K562 (cell line): ENCODE data around the gene ARHGAP15. TPM values are rescaled to one million over a fixed set of nuclear protein-coding genes. Genes with fewer than 3 reads are reported as not detected.

Experiments used
- CTBP1 ChIP-seq: fragments of 450-650 bp; IDR thresholded peaks from 2 replicates; pipeline ENCODE4 v1.6.1; 2016; ENCODE audit warnings: borderline replicate concordance
- HNRNPH1 ChIP-seq: fragments of 200-400 bp; formaldehyde crosslinking; optimal IDR thresholded peaks from 2 replicates; pipeline ENCODE3; 2017; ENCODE audit warnings: low read depth, mild to moderate bottlenecking, low read length, moderate library complexity
- STAT5A ChIP-seq: IDR thresholded peaks from 2 replicates; pipeline ENCODE4 v1.6.1; 2012; ENCODE audit warnings: low read length, inconsistent platforms, borderline replicate concordance
- TCF7L2 ChIP-seq: fragments of 150-350 bp; IDR thresholded peaks from 2 replicates; pipeline ENCODE4 v1.6.1; 2016; ENCODE audit warnings: low read depth, mild to moderate bottlenecking, low read length, moderate library complexity
- ZNF311 ChIP-seq: fragments of 250-450 bp; sonication (Bioruptor Pico); IDR thresholded peaks from 2 replicates; pipeline ENCODE4 v1.4.0; 2020; ENCODE audit warnings: mild to moderate bottlenecking, moderate library complexity
- polyA plus RNA-seq, 8 experiments: library from polyadenylated mRNA; depleted of rRNA in 4 of 8; stranded (reverse) in 5 of 8; unstranded in 3 of 8; fragments of >200 nt; fragmentation: Nextera tagmentation in 2 of 8; fragmentation: Illumina TruSeq in 1 of 8; extraction: Ambion mirVana in 2 of 8; extraction: Trizol in 1 of 8; gene quantifications; 2 replicates each; pipeline versions ENCODE4 v1.2.1 to v1.2.3, GENCODE V29; 2011 to 2014; ENCODE audit warnings: inconsistent platforms in 1 of 8, missing spikeins in 1 of 8
- total RNA-seq, 7 experiments: library from RNA; depleted of rRNA in 6 of 7; stranded (reverse); fragments of >200 nt in 6 of 7; fragmentation: Illumina TruSeq in 2 of 7; extraction: Trizol in 2 of 7; gene quantifications; 2 replicates each; pipeline versions ENCODE4 v1.2.1 to v1.2.3, GENCODE V29; 2011 to 2021; ENCODE audit warnings: low replicate concordance in 1 of 7
- TF ChIP-seq, protein P1 (sequence below): fragments of 200-400 bp; formaldehyde crosslinking; IDR thresholded peaks from 2 replicates; pipeline ENCODE4 v1.6.1; 2017; ENCODE audit warnings: mild to moderate bottlenecking, low read depth, low read length, moderate library complexity
- TF ChIP-seq, protein P2 (sequence below): fragments of 450-650 bp; IDR thresholded peaks from 2 replicates; pipeline ENCODE4 v1.6.1; 2018; ENCODE audit not compliant: partially characterized antibody
- TF ChIP-seq, protein P3 (sequence below), 3 experiments: fragments of 200-800 bp in 1 of 3; sonication (Bioruptor generic) in 1 of 3; sonication (generic) in 1 of 3; formaldehyde crosslinking in 1 of 3; IDR thresholded peaks; 2 replicates each; pipeline versions ENCODE4 v1.6.1 to v1.8.0; 2016 to 2022; ENCODE audit warnings: mild to moderate bottlenecking in 2 of 3, missing compliant biosample characterization in 2 of 3, missing genetic modification characterization in 2 of 3, missing genetic modification reagents in 1 of 3
- TF ChIP-seq, protein P4 (sequence below): fragments of 250-450 bp; sonication (Bioruptor Pico); IDR thresholded peaks from 2 replicates; pipeline ENCODE4 v1.5.0; 2021; ENCODE audit warnings: mild to moderate bottlenecking, moderate library complexity

Gene ARHGAP15
- total and polyA plus RNA-seq, 9 of the 15 experiments (the other 6 are each of a cell fraction or from before 2014, with no cell fraction given): 1.5 to 17.9 (median 7.9) TPM

DNA sequence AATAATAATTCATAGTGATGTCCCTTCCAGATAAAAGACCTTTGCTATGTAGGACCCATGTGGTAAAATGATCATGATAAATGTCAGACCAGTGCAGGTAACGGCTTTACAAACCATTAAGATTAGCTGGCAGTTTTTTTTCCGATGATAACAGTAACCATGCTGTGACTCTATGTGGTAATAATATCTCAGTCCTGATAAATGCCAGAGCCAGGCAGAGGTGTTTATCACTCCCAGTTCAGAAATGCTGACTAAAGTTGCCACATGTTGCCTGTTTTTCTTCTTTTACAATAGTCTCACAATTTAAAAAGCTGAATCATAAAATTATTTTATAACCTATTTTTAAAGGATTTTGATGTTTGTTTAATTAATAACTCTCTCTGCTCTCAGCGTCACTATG, 565.1 kb downstream of the ARHGAP15 start (continued):
- TF ChIP-seq, protein P1, sequence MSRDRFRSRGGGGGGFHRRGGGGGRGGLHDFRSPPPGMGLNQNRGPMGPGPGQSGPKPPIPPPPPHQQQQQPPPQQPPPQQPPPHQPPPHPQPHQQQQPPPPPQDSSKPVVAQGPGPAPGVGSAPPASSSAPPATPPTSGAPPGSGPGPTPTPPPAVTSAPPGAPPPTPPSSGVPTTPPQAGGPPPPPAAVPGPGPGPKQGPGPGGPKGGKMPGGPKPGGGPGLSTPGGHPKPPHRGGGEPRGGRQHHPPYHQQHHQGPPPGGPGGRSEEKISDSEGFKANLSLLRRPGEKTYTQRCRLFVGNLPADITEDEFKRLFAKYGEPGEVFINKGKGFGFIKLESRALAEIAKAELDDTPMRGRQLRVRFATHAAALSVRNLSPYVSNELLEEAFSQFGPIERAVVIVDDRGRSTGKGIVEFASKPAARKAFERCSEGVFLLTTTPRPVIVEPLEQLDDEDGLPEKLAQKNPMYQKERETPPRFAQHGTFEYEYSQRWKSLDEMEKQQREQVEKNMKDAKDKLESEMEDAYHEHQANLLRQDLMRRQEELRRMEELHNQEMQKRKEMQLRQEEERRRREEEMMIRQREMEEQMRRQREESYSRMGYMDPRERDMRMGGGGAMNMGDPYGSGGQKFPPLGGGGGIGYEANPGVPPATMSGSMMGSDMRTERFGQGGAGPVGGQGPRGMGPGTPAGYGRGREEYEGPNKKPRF: no peak
- no peak for TF ChIP-seq TCF7L2
- no peak for TF ChIP-seq HNRNPH1
- TF ChIP-seq ZNF311 (CRISPR knock-in tag): no peak
- TF ChIP-seq, protein P2, sequence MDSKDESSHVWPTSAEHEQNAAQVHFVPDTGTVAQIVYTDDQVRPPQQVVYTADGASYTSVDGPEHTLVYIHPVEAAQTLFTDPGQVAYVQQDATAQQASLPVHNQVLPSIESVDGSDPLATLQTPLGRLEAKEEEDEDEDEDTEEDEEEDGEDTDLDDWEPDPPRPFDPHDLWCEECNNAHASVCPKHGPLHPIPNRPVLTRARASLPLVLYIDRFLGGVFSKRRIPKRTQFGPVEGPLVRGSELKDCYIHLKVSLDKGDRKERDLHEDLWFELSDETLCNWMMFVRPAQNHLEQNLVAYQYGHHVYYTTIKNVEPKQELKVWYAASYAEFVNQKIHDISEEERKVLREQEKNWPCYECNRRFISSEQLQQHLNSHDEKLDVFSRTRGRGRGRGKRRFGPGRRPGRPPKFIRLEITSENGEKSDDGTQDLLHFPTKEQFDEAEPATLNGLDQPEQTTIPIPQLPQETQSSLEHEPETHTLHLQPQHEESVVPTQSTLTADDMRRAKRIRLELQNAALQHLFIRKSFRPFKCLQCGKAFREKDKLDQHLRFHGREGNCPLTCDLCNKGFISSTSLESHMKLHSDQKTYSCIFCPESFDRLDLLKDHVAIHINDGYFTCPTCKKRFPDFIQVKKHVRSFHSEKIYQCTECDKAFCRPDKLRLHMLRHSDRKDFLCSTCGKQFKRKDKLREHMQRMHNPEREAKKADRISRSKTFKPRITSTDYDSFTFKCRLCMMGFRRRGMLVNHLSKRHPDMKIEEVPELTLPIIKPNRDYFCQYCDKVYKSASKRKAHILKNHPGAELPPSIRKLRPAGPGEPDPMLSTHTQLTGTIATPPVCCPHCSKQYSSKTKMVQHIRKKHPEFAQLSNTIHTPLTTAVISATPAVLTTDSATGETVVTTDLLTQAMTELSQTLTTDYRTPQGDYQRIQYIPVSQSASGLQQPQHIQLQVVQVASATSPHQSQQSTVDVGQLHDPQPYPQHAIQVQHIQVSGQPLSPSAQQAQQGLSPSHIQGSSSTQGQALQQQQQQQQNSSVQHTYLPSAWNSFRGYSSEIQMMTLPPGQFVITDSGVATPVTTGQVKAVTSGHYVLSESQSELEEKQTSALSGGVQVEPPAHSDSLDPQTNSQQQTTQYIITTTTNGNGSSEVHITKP: no peak
- TF ChIP-seq, protein P3, sequence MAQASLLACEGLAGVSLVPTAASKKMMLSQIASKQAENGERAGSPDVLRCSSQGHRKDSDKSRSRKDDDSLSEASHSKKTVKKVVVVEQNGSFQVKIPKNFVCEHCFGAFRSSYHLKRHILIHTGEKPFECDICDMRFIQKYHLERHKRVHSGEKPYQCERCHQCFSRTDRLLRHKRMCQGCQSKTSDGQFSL (CRISPR knock-in tag; IDR thresholded peaks at IDR 0.05): no peak
- TF ChIP-seq, protein P3 (tag; IDR thresholded peaks at IDR 0.05): no peak
- no peak for TF ChIP-seq CTBP1
- TF ChIP-seq STAT5A: no peak
- TF ChIP-seq, protein P4, sequence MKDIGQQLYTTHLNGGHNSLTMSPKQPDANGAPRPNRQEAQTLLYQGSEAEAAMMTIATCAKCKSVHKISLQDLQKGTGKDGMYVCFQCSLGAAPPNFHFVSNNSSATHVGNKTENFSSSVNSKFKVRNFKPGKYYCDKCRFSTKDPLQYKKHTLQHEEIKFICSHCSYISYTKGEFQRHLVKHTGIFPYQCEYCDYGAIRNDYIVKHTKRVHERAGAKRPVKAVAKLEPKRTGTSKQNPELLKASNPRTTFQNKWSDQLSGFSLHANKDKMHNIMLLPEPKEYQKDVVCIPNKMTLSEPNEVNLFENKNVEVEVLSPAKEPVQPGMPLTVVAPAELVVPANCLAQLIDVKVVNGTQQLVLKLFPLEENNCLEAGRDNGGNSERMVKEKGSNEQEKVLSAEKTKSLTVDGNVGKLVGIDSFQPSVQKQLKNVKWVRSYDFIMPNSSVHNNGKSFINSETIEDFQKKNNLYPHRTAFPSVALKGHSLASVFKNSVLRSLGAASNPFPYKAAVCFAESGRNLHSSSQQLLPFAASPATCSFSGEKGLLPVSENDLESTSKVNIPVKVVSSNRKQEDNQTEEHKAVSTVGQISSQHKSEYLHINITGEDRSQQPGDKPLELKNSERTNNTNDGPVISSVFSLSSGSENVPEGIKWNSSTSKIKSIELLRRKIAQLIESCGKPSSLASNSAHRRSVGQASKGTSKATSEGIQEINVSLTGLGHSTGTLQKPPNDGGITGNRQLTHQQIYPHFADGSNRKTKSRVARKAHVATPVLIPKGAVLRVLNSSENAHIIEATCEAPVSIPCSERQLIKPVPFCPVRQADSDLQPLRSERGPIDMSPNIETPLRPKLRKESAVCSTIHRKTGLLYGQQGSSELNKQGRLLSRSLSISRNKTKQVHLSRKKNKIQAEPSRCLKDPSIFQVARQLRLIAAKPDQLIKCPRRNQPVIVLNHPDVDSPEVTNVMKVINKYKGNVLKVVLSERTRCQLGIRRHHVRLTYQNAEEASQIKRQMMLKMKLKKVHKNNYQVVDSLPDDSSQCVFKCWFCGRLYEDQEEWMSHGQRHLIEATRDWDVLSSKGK (CRISPR knock-in tag): no peak
